ENCODE results near the gene PGLYRP2. TPM values are rescaled to one million over a fixed set of nuclear protein-coding genes. Genes with fewer than 3 reads are reported as not detected.
A peak's percentile ranks its signal among the peaks of the same experiment; 100 is the strongest.

PGLYRP2 gene
- polyA plus RNA-seq, 1 donor from 2014 or later = not detected

DNA sequence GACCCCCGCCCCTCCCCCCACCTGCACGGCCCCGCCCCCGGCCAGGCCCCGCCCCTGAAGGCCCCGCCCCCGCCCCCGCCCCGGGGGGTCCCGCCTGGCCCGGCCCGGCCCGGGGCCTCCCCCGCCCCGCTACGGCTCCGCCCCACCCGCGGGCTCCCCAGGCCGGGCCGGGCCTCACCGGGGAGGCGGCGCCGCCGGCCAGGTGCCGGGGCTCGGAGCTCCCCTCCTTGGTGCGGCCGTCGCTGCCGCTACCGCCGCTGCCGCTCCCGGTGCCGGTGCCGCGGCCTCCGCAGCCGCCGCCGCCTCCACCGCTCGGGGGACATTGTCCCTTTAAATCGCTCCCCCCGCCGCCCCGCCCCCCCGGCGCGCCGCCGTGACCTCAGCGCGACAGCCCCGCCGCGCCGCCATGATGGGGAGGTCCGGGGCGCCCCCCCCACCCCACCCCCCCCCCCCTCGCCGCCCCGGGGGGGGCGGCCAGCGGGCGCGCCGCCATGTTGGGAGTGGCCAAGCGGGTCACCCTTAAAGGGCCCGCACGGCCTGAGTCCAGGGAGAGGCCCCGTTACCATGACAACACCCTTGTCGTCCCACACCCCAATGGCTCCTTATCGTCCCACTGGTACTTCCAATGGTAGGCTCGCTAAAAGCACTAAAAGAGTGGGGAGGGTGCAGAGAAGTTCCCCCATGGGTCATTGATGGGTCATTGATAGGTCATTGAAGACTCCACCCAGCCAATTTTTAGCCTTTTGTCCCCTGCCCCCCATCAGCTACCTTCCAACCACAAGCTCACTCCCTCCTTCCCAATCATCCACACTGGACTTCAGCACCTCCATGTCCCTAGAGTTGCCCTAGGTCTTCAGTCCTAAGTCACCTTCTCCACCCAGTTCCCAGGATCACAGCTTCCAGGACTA, 29.4 kb downstream of the PGLYRP2 start, which contains the start of gene WIZ:
WIZ (minus strand) TSS at position 337 of the 908 bp plus-strand sequence. CDS start 1,649 bp downstream, outside the sequence.
- H3K9ac ChIP-seq (ENCODE audit: low read length) = peak within 1 kb of the TSS; percentile 82
- H3K27ac ChIP-seq (ENCODE audit: low read length) = peak within 1 kb of the TSS; percentile 32
- no peaks in the 10 kb centered on the region for H3K9me2 ChIP-seq (ENCODE audit: insufficient read depth, low read length)
- H3F3A ChIP-seq (ENCODE audit: insufficient read depth, low read length, poor library complexity, severe bottlenecking) = peaks cover 8% of the 10 kb centered on the region
- H4K20me1 ChIP-seq (ENCODE audit: insufficient read depth) = no peaks in the 10 kb centered on the region
- H3K4me2 ChIP-seq (ENCODE audit: low read length) = peak within 1 kb of the TSS; percentile 80
- TF ChIP-seq RAD21 (conservative IDR thresholded peaks at IDR 0.05) = no peak
- TF ChIP-seq POLR2AphosphoS5 (IDR thresholded peaks at IDR 0.05) = peak; percentile 84
- peak within 1 kb of the TSS; percentile 95 for H3K4me3 ChIP-seq (ENCODE audit: low read length)
- peaks cover 3% of the 10 kb centered on the region for H3K79me2 ChIP-seq (replicated peaks; ENCODE audit: insufficient read depth, low read length)
- H2AFZ ChIP-seq (ENCODE audit: low read depth, low read length) = peak within 1 kb of the TSS; percentile 60
- peaks cover 23% of the 10 kb centered on the region for H3K27me3 ChIP-seq (ENCODE audit: insufficient read depth, low read depth, low read length)
- H3K36me3 ChIP-seq (ENCODE audit: insufficient read depth, low read length) = no peaks in the 10 kb centered on the region
- no peaks in the 10 kb centered on the region for H3K9me3 ChIP-seq (ENCODE audit: low read length)

DNA sequence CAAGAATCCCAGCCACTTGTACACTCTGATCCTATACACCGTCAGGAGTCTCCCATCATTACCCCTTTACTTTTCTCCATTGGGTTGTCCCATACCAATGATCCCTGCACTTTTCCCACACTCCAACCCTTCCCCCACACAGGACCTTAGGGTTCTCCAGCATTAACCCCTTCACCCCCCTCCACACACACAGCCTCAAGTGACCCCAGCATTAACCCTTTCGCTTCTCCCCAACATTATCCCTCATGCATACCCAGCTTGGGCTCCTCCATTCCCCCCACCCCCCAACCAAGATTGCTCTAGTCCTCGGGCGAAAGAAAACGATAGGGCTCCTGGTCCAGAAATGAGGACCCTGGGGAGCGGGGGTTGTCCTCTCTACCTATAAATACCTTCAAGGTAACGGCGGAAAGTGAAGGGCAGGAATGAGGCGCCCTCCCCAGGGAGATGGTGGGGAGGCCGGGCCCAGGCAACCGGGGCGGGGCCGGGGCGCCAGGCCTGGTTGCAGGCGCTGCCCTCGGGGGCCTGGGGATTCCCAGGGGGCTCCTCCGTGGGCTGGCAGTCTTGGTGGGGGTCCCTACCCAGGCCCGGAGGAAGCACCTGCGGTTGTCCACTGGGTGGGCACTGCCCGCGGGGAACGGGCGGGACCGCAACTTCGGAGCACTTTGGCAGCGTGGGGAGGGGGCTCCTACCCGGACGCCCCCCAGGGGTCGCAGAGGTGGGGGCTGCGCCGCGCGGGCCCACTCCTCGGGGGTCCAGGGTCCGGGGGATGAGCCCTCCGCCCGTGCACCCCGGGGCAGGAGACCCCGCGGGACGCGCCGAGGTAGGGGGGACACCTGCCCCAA, 30.3 kb downstream of the PGLYRP2 start:
- TF ChIP-seq EZH2 (IDR thresholded peaks at IDR 0.05; ENCODE audit: borderline replicate concordance, insufficient read depth, low read length, poor library complexity, severe bottlenecking) = no peak
- TF ChIP-seq MXI1 (conservative IDR thresholded peaks at IDR 0.05; ENCODE audit: poor library complexity, severe bottlenecking) = peak; percentile 31
- TF ChIP-seq REST (IDR thresholded peaks at IDR 0.05; ENCODE audit: borderline replicate concordance) = no peak
- TF ChIP-seq SMC3 (conservative IDR thresholded peaks at IDR 0.05; ENCODE audit: poor library complexity) = no peak
- no peak for TF ChIP-seq RAD21 (conservative IDR thresholded peaks at IDR 0.05)
- TF ChIP-seq TAF1 (IDR thresholded peaks at IDR 0.05; ENCODE audit: low read depth) = no peak
- TF ChIP-seq CTCF (IDR thresholded peaks at IDR 0.05; ENCODE audit: poor library complexity, severe bottlenecking) = peak; percentile 13
- Histone ChIP-seq H3K4me3 (ENCODE audit: low read length) (peak overlapping the region; percentile 95), H3K36me3 (ENCODE audit: insufficient read depth, low read length) (no peaks in the 10 kb centered on the region), H2AFZ (ENCODE audit: low read depth, low read length) (peak overlapping the region; percentile 60), H3K9me3 (ENCODE audit: low read length) (no peaks in the 10 kb centered on the region), H3K9me2 (ENCODE audit: insufficient read depth, low read length) (no peaks in the 10 kb centered on the region), H3K79me2 (replicated peaks; ENCODE audit: insufficient read depth, low read length) (peaks cover 3% of the 10 kb centered on the region), H3K27ac (ENCODE audit: low read length) (peak overlapping the region; percentile 32), H3K27me3 (ENCODE audit: insufficient read depth, low read depth, low read length) (peaks cover 14% of the 10 kb centered on the region), H3K4me2 (ENCODE audit: low read length) (peak overlapping the region; percentile 80), H3F3A (ENCODE audit: insufficient read depth, low read length, poor library complexity, severe bottlenecking) (peaks cover 8% of the 10 kb centered on the region), H4K20me1 (ENCODE audit: insufficient read depth) (no peaks in the 10 kb centered on the region), H3K9ac (ENCODE audit: low read length) (peak overlapping the region; percentile 82)
